NCI-H2107 treated with DMSO at 0.1 percent for 48 hours (cell line): ENCODE data around the gene UBE2D4.
"Not testable (repeated sequence)": the region's sequence is repeated elsewhere in the genome, so short reads cannot be mapped to it uniquely, and the experiment has no call there.

ENCODE experiments used
- DNase-seq: peaks from one replicate; lab custom pipeline; 2025; ENCODE audit not compliant: unreplicated experiment; lab: John Stamatoyannopoulos, UW

UBE2D4 gene

GRCh38 chr7:43960933-43961332, 34.7 kb downstream of the UBE2D4 start:
- no peak for DNase-seq

GRCh38 chr7:43966392-43966791, 40.2 kb downstream of the UBE2D4 start:
- DNase-seq, result not testable (repeated sequence)

GRCh38 chr7:43968172-43969040, 42.2 kb downstream of the UBE2D4 start:
- not testable (repeated sequence) for DNase-seq

- DNase-seq, result not testable (repeated sequence)
Observed at GRCh38 chr7:43969586-43969985, 43.4 kb downstream of the UBE2D4 start.

GRCh38 chr7:43970698-43971097, 44.5 kb downstream of the UBE2D4 start:
- DNase-seq, result not testable (repeated sequence)

- DNase-seq, result not testable (repeated sequence)
Observed at GRCh38 chr7:43974033-43974573, 47.9 kb downstream of the UBE2D4 start.

- DNase-seq, result not testable (repeated sequence)
Observed at GRCh38 chr7:43974725-43975482, 48.7 kb downstream of the UBE2D4 start.

- DNase-seq, result no peak
Observed at GRCh38 chr7:43977525-43977924, 51.3 kb downstream of the UBE2D4 start.

GRCh38 chr7:43978102-43978501, 51.9 kb downstream of the UBE2D4 start:
- not testable (repeated sequence) for DNase-seq

- DNase-seq, result not testable (repeated sequence)
Observed at GRCh38 chr7:43982848-43983247, 56.6 kb downstream of the UBE2D4 start.

GRCh38 chr7:43983736-43984135, 57.5 kb downstream of the UBE2D4 start:
- not testable (repeated sequence) for DNase-seq

- DNase-seq, result not testable (repeated sequence)
Observed at GRCh38 chr7:43985904-43986864, 59.9 kb downstream of the UBE2D4 start.

- not testable (repeated sequence) for DNase-seq
Observed at GRCh38 chr7:43987476-43987875, 61.2 kb downstream of the UBE2D4 start.

- not testable (repeated sequence) for DNase-seq
Observed at GRCh38 chr7:43990011-43990585, 63.9 kb downstream of the UBE2D4 start.

GRCh38 chr7:43990829-43991228, 64.6 kb downstream of the UBE2D4 start:
- DNase-seq, result not testable (repeated sequence)

- not testable (repeated sequence) for DNase-seq
Observed at GRCh38 chr7:43992896-43993295, 66.7 kb downstream of the UBE2D4 start.

- DNase-seq, result not testable (repeated sequence)
Observed at GRCh38 chr7:43994681-43995080, 68.4 kb downstream of the UBE2D4 start.

- DNase-seq, result not testable (repeated sequence)
Observed at GRCh38 chr7:43997532-43997931, 71.3 kb downstream of the UBE2D4 start, which contains the start of gene SPDYE1. TSS of gene SPDYE1 (plus strand) at chr7:43997897. CDS start at chr7:43999950, 2,053 bp downstream.
